BE2C (cell line): ENCODE data around the gene CFTR.

Source experiments
- DNase-seq: peaks from one replicate; pipeline ENCODE4 v3.0.0-alpha.2; 2020
- H3K27me3 ChIP-seq: fragments of 250-450 bp; sonication (Bioruptor Pico); 2 replicates; pipeline ENCODE4 v1.5.1; 2020; ENCODE audit warnings: mild to moderate bottlenecking
- H3K36me3 ChIP-seq: fragments of 250-450 bp; sonication (Bioruptor Pico); 2 replicates; pipeline ENCODE4 v1.5.1; 2020; ENCODE audit warnings: mild to moderate bottlenecking
- H3K4me1 ChIP-seq: fragments of 250-450 bp; sonication (Bioruptor Pico); 2 replicates; pipeline ENCODE4 v1.5.1; 2020
- H3K4me3 ChIP-seq: 2 replicates; pipeline ENCODE4 v1.5.1; 2011; ENCODE audit warnings: low read depth, low read length
- H3K9me3 ChIP-seq: fragments of 250-450 bp; sonication (Bioruptor Pico); 2 replicates; pipeline ENCODE4 v1.5.1; 2020
- TF ChIP-seq, protein P1 (sequence below): IDR thresholded peaks from 2 replicates; pipeline ENCODE4 v1.5.1; 2012; ENCODE audit warnings: mild to moderate bottlenecking, low read depth, low read length

CFTR gene

DNA sequence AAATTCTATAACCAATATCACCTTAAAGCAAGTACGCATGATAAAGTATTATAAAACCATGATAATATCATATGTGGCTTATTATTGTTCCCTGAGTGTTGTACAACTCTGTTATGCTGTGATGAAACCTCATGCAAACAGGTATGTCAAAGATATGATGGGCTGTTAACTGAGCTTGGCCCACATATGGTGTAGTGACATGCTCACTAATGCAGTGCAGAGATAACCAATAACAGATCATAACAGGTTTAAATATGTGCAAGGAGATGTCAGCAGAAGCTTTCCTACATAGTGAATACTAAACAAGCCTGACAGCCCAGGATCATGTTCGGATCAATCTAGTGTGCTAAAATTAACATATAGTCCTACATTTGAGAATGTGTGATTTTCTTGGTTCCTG lies 9.6 kb downstream of the CFTR start:
- TF ChIP-seq, protein P1, sequence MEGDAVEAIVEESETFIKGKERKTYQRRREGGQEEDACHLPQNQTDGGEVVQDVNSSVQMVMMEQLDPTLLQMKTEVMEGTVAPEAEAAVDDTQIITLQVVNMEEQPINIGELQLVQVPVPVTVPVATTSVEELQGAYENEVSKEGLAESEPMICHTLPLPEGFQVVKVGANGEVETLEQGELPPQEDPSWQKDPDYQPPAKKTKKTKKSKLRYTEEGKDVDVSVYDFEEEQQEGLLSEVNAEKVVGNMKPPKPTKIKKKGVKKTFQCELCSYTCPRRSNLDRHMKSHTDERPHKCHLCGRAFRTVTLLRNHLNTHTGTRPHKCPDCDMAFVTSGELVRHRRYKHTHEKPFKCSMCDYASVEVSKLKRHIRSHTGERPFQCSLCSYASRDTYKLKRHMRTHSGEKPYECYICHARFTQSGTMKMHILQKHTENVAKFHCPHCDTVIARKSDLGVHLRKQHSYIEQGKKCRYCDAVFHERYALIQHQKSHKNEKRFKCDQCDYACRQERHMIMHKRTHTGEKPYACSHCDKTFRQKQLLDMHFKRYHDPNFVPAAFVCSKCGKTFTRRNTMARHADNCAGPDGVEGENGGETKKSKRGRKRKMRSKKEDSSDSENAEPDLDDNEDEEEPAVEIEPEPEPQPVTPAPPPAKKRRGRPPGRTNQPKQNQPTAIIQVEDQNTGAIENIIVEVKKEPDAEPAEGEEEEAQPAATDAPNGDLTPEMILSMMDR, result no peak
- Histone ChIP-seq H3K4me3 (no peak overlapping the region), H3K36me3 (no peaks in the 10 kb centered on the region), H3K9me3 (no peaks in the 10 kb centered on the region), H3K4me1 (no peaks in the 10 kb centered on the region), H3K27me3 (no peaks in the 10 kb centered on the region; the same call in 1 of the 2 replicates)
- no peak for DNase-seq

DNA sequence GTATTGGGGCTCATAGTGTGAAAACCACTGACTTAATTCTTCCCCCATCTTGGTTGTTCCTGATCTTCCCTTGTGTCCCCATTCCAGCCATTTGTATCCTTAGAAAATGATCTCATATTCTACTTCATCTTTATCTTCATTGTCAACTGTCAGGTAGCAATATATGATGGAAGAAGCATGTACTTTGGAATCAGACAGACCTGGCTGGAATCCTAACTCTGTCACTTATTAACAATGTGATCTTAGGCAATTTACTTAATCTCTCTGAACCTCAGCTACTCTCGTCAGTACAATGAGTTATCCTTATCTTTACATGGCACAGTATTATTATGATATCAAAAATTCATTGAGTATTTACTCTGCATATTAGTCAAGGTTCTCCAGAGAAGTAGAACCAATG lies 10.1 kb downstream of the CFTR start:
- Histone ChIP-seq H3K36me3 (no peaks in the 10 kb centered on the region), H3K4me1 (no peaks in the 10 kb centered on the region), H3K9me3 (no peaks in the 10 kb centered on the region), H3K4me3 (no peak overlapping the region), H3K27me3 (no peaks in the 10 kb centered on the region; the same call in 1 of the 2 replicates)
- no peak for DNase-seq
- TF ChIP-seq, protein P1, result no peak

- Histone ChIP-seq H3K4me1 (no peaks in the 10 kb centered on the region), H3K36me3 (no peaks in the 10 kb centered on the region), H3K27me3 (no peaks in the 10 kb centered on the region; the same call in 1 of the 2 replicates), H3K9me3 (no peaks in the 10 kb centered on the region), H3K4me3 (no peak overlapping the region)
- no peak for DNase-seq
- TF ChIP-seq, protein P1, result no peak
Observed at GRCh38 chr7:117492649-117493048, 12.8 kb downstream of the CFTR start.

GRCh38 chr7:117493460-117493859 lies 13.6 kb downstream of the CFTR start:
- DNase-seq, result no peak
- no peaks in the 10 kb centered on the region for H3K9me3 ChIP-seq
- H3K36me3 ChIP-seq, result no peaks in the 10 kb centered on the region
- no peaks in the 10 kb centered on the region for H3K4me1 ChIP-seq
- TF ChIP-seq, protein P1, result no peak
- H3K4me3 ChIP-seq, result no peak overlapping the region
- no peaks in the 10 kb centered on the region; the same call in 1 of the 2 replicates for H3K27me3 ChIP-seq

- no peaks in the 10 kb centered on the region for H3K27me3 ChIP-seq
- DNase-seq, result no peak
- H3K4me3 ChIP-seq, result no peak overlapping the region
- H3K36me3 ChIP-seq, result no peaks in the 10 kb centered on the region
- H3K4me1 ChIP-seq, result no peaks in the 10 kb centered on the region
- TF ChIP-seq, protein P1, result no peak
- H3K9me3 ChIP-seq, result no peaks in the 10 kb centered on the region
Observed at GRCh38 chr7:117495308-117495707, 15.5 kb downstream of the CFTR start.

DNA sequence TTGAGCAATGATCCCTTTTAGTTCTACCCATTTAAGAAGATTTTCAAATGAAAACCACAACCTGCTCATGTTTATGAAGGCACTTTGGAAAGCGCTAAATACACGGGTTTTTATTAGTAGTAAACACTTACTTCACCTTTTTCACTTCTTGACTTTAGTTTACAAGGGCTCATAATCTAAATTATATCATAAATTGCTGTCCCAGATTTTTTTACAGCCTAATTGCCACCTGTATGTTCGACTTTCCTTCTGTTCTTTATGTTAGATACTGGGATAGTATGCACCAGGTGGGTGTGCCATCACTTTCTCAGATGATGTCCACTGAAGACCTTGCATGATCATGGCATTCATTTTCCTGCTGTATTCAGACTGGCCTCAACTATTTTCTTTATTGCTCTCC lies 22.5 kb downstream of the CFTR start:
- no peaks in the 10 kb centered on the region for H3K36me3 ChIP-seq
- no peaks in the 10 kb centered on the region for H3K9me3 ChIP-seq
- TF ChIP-seq, protein P1, result no peak
- H3K4me1 ChIP-seq, result no peaks in the 10 kb centered on the region
- no peak for DNase-seq
- no peak overlapping the region for H3K4me3 ChIP-seq
- no peaks in the 10 kb centered on the region; the same call in 1 of the 2 replicates for H3K27me3 ChIP-seq
